H9 (cell line): Measurements from ENCODE around the gene CSNK2A2. TPM values are rescaled to one million over a fixed set of nuclear protein-coding genes. Genes with fewer than 3 reads are reported as not detected.

Experiments
- DNase-seq: peaks from one replicate; pipeline ENCODE4 v3.0.0-alpha.2; 2017
- H2AFZ ChIP-seq: one replicate; pipeline ENCODE4 v1.6.1; 2013; ENCODE audit warnings: mild to moderate bottlenecking, low read length, control low read depth, moderate library complexity
- H2AK5ac ChIP-seq: 2 replicates; pipeline ENCODE4 v1.6.1; 2013; ENCODE audit warnings: low read length, control low read depth, mixed read lengths; ENCODE audit not compliant: insufficient read length
- H2BK120ac ChIP-seq: one replicate; pipeline ENCODE4 v1.6.1; 2013; ENCODE audit warnings: low read depth, mild to moderate bottlenecking, low read length, control low read depth, inconsistent platforms; ENCODE audit not compliant: poor library complexity, severe bottlenecking
- H2BK12ac ChIP-seq: 2 replicates; pipeline ENCODE4 v1.6.1; 2013; ENCODE audit warnings: low read length, control low read depth, mixed read lengths, low read depth; ENCODE audit not compliant: insufficient read length
- H2BK15ac ChIP-seq: 2 replicates; pipeline ENCODE4 v1.6.1; 2013; ENCODE audit warnings: low read depth, low read length, control low read depth
- H2BK20ac ChIP-seq: one replicate; pipeline ENCODE4 v1.6.1; 2013; ENCODE audit warnings: low read depth, mild to moderate bottlenecking, low read length, control low read depth, inconsistent platforms; ENCODE audit not compliant: poor library complexity, severe bottlenecking
- H2BK5ac ChIP-seq: 2 replicates; pipeline ENCODE4 v1.6.1; 2013; ENCODE audit warnings: low read length, control low read depth, mixed read lengths; ENCODE audit not compliant: insufficient read length
- H3K14ac ChIP-seq: 2 replicates; pipeline ENCODE4 v1.6.1; 2013; ENCODE audit warnings: low read length, control low read depth; ENCODE audit not compliant: insufficient read depth
- H3K18ac ChIP-seq: 2 replicates; pipeline ENCODE4 v1.6.1; 2013; ENCODE audit warnings: low read depth, mild to moderate bottlenecking, mixed read lengths, low read length, control low read depth; ENCODE audit not compliant: insufficient read length
- H3K23ac ChIP-seq: 2 replicates; pipeline ENCODE4 v1.6.1; 2013; ENCODE audit warnings: low read length, control low read depth, mixed read lengths, low read depth; ENCODE audit not compliant: insufficient read length
- H3K23me2 ChIP-seq: 2 replicates; pipeline ENCODE4 v1.6.1; 2013; ENCODE audit warnings: low read depth, mild to moderate bottlenecking, mixed read lengths, low read length, control low read depth; ENCODE audit not compliant: insufficient read length, poor library complexity, severe bottlenecking
- H3K27ac ChIP-seq: 2 replicates; pipeline ENCODE4 v1.5.1; 2013; ENCODE audit warnings: low read length, control low read depth, mixed read lengths, low read depth; ENCODE audit not compliant: insufficient read length
- H3K27me3 ChIP-seq: 2 replicates; pipeline ENCODE4 v1.6.1; 2013; ENCODE audit warnings: low read length, control low read depth, inconsistent platforms; ENCODE audit not compliant: insufficient read depth
- H3K4ac ChIP-seq: 2 replicates; pipeline ENCODE4 v1.6.1; 2013; ENCODE audit warnings: low read depth, mild to moderate bottlenecking, control low read depth, inconsistent platforms, low read length, moderate library complexity
- H3K4me1 ChIP-seq: 2 replicates; pipeline ENCODE4 v1.6.1; 2013; ENCODE audit warnings: low read length, control low read depth, inconsistent platforms; ENCODE audit not compliant: insufficient read depth
- H3K4me2 ChIP-seq: 2 replicates; pipeline ENCODE4 v1.6.1; 2013; ENCODE audit warnings: low read length, control low read depth, mixed read lengths; ENCODE audit not compliant: insufficient read length, insufficient read depth
- H3K56ac ChIP-seq: 2 replicates; pipeline ENCODE4 v1.6.1; 2013; ENCODE audit warnings: low read depth, mild to moderate bottlenecking, mixed read lengths, low read length, control low read depth; ENCODE audit not compliant: insufficient read length
- H3K79me1 ChIP-seq: 2 replicates; pipeline ENCODE4 v1.6.1; 2013; ENCODE audit warnings: low read depth, mild to moderate bottlenecking, moderate library complexity, low read length, control low read depth, inconsistent platforms; ENCODE audit not compliant: insufficient read depth, poor library complexity, severe bottlenecking
- H3K79me2 ChIP-seq: 2 replicates; pipeline ENCODE4 v1.6.1; 2013; ENCODE audit warnings: low read length, control low read depth, inconsistent platforms; ENCODE audit not compliant: insufficient read depth
- H3K9ac ChIP-seq: 2 replicates; pipeline ENCODE4 v1.6.1; 2013; ENCODE audit warnings: low read length, control low read depth, mixed read lengths; ENCODE audit not compliant: insufficient read length; ENCODE audit errors: extremely low read depth
- H3K9me3 ChIP-seq: one replicate; pipeline ENCODE4 v1.6.1; 2013; ENCODE audit warnings: low read depth, low read length, inconsistent platforms; ENCODE audit not compliant: control insufficient read depth
- H3T11ph ChIP-seq: one replicate; pipeline ENCODE4 v1.6.1; 2013; ENCODE audit warnings: mild to moderate bottlenecking, low read length, control low read depth, inconsistent platforms
- H4K20me1 ChIP-seq: one replicate; pipeline ENCODE4 v1.6.1; 2013; ENCODE audit not compliant: control insufficient read depth, insufficient read length, insufficient read depth
- H4K5ac ChIP-seq: 2 replicates; pipeline ENCODE4 v1.6.1; 2013; ENCODE audit warnings: low read depth, mild to moderate bottlenecking, mixed read lengths, low read length, control low read depth; ENCODE audit not compliant: insufficient read length
- H4K8ac ChIP-seq: replicated peaks from 2 replicates; pipeline ENCODE4 v1.6.1; 2013; ENCODE audit warnings: low read length, control low read depth, mixed read lengths, low read depth; ENCODE audit not compliant: insufficient read length
- H4K91ac ChIP-seq: 2 replicates; pipeline ENCODE4 v1.6.1; 2013; ENCODE audit warnings: low read depth, mild to moderate bottlenecking, moderate library complexity, mixed read lengths, low read length, control low read depth; ENCODE audit not compliant: insufficient read length
- H3K27ac Mint-ChIP-seq, 3 experiments: 2 replicates in 2 of 3; 3 replicates in 1 of 3; pipeline ENCODE4 v1.8.0; 2020 to 2021; ENCODE audit warnings: mixed read lengths in 3 of 3, mild to moderate bottlenecking in 1 of 3, moderate library complexity in 1 of 3
- H3K27me3 Mint-ChIP-seq: 2 replicates; pipeline ENCODE4 v1.8.0; 2021; ENCODE audit warnings: low read depth, mild to moderate bottlenecking, moderate library complexity, mixed read lengths
- H3K36me3 Mint-ChIP-seq, 3 experiments: 2 replicates in 2 of 3; 3 replicates in 1 of 3; pipeline ENCODE4 v1.8.0; 2020 to 2021; ENCODE audit warnings: low read depth in 3 of 3, mixed read lengths in 3 of 3; ENCODE audit not compliant: insufficient read depth in 1 of 3
- H3K4me1 Mint-ChIP-seq, 2 experiments: 2 replicates each; pipeline ENCODE4 v1.8.0; 2020; ENCODE audit warnings: mixed read lengths in 2 of 2
- H3K4me3 Mint-ChIP-seq, 2 experiments: 2 replicates in 1 of 2; 3 replicates in 1 of 2; pipeline ENCODE4 v1.8.0; 2020 to 2021; ENCODE audit warnings: mild to moderate bottlenecking in 2 of 2, mixed read lengths in 2 of 2, moderate library complexity in 1 of 2
- H3K9me3 Mint-ChIP-seq, 2 experiments: 2 replicates in 1 of 2; 3 replicates in 1 of 2; pipeline ENCODE4 v1.8.0; 2020; ENCODE audit warnings: mild to moderate bottlenecking in 2 of 2, mixed read lengths in 2 of 2, moderate library complexity in 1 of 2
- WGBS: extraction: QIAGEN DNeasy Blood & Tissue Kit; methylation state at CpG from one replicate; pipeline ENCODE4 v1.1.7; 2013; ENCODE audit warnings: missing lambda C conversion rate, low lambda C conversion rate, mixed read lengths; ENCODE audit not compliant: insufficient read length; ENCODE audit errors: extremely low coverage; 5-methylcytosine and 5-hydroxymethylcytosine counted together
- total RNA-seq: library from RNA; stranded (reverse); gene quantifications from 2 replicates; pipeline ENCODE4 v1.2.1, GENCODE V29; 2021
- TF ChIP-seq, protein P1 (sequence below): fragments of 200-600 bp; sonication (generic); conservative IDR thresholded peaks from 3 replicates; pipeline ENCODE4 v1.8.0; 2021; ENCODE audit warnings: antibody characterized with exemption, mild to moderate bottlenecking

CSNK2A2 gene
- total RNA-seq, 1 experiment from 2014 or later, result 134 TPM

DNA sequence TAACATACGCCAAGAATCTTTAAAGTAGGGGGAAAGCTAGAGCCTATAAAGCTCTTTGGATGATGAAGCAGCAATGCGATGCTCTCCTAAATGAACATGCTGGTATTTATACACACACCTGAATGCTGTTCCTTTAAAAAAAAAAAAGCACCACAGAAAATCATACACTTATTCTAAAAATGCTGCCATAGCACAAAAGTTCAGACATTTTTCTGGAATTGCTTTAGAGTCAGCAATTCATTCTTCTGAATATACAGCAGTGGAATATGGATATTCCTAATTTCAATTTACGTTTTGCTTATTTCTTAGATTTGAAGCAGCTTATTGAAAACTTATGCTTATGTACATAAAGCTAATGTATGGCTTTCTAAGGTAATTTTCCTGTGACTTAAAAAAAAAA lies 3.1 kb downstream of the CSNK2A2 start:
- Histone ChIP-seq H3K4ac (no peak overlapping the region), H2AFZ (no peak overlapping the region), H3K23me2 (peaks cover 11% of the 10 kb centered on the region), H4K8ac (no peak overlapping the region), H2BK20ac (no peak overlapping the region), H2BK5ac (no peak overlapping the region), H2BK120ac (no peak overlapping the region), H4K5ac (no peak overlapping the region), H4K91ac (no peak overlapping the region), H2AK5ac (no peak overlapping the region), H3K79me1 (peaks cover 3% of the 10 kb centered on the region), H3K9me3 (no peaks in the 10 kb centered on the region), H3K56ac (no peak overlapping the region), H3K4me2 (no peak overlapping the region), H3K14ac (no peak overlapping the region), H2BK15ac (no peak overlapping the region), H3K79me2 (peaks cover 2% of the 10 kb centered on the region; the same call in 1 of the 2 replicates), H3K23ac (no peak overlapping the region), H4K20me1 (no peaks in the 10 kb centered on the region), H3K9ac (no peak overlapping the region), H3T11ph (no peak overlapping the region), H3K27me3 (no peaks in the 10 kb centered on the region), H2BK12ac (no peak overlapping the region), H3K27ac (no peak overlapping the region), H3K18ac (no peak overlapping the region), H3K4me1 (no peaks in the 10 kb centered on the region; the same call in 1 of the 2 replicates)
- WGBS, result no CpG with 5 or more reads among the region's 3 CpGs
- DNase-seq, result no peak
- Mint-ChIP-seq H3K4me3 (no peak overlapping the region), H3K27ac (no peak overlapping the region), H3K9me3 (no peaks in the 10 kb centered on the region), H3K4me1 (peaks cover 18 to 21% of the 10 kb centered on the region in 2 experiments), H3K36me3 (peaks cover 14 to 70% (median 64%) of the 10 kb centered on the region in 3 experiments), H3K27me3 (peaks cover 14% of the 10 kb centered on the region)
- TF ChIP-seq, protein P1, sequence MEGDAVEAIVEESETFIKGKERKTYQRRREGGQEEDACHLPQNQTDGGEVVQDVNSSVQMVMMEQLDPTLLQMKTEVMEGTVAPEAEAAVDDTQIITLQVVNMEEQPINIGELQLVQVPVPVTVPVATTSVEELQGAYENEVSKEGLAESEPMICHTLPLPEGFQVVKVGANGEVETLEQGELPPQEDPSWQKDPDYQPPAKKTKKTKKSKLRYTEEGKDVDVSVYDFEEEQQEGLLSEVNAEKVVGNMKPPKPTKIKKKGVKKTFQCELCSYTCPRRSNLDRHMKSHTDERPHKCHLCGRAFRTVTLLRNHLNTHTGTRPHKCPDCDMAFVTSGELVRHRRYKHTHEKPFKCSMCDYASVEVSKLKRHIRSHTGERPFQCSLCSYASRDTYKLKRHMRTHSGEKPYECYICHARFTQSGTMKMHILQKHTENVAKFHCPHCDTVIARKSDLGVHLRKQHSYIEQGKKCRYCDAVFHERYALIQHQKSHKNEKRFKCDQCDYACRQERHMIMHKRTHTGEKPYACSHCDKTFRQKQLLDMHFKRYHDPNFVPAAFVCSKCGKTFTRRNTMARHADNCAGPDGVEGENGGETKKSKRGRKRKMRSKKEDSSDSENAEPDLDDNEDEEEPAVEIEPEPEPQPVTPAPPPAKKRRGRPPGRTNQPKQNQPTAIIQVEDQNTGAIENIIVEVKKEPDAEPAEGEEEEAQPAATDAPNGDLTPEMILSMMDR, result no peak
